HCEC 1CT (cell line): ENCODE results near the gene NOS1.

Source experiments
- DNase-seq: peaks from one replicate; pipeline ENCODE4 v3.0.0-alpha.2; 2017

Gene NOS1

GRCh38 chr12:117329756-117330155 is 31.7 kb downstream of the NOS1 start:
- no peak for DNase-seq

- DNase-seq = no peak
Observed at GRCh38 chr12:117328556-117329100, 32.8 kb downstream of the NOS1 start.

GRCh38 chr12:117322428-117322827 is 39.0 kb downstream of the NOS1 start:
- no peak for DNase-seq

- no peak for DNase-seq
Observed at GRCh38 chr12:117321572-117321971, 39.9 kb downstream of the NOS1 start.

- no peak for DNase-seq
Observed at GRCh38 chr12:117318591-117318990, 42.8 kb downstream of the NOS1 start.

GRCh38 chr12:117316336-117316735 is 45.1 kb downstream of the NOS1 start:
- no peak for DNase-seq

- no peak for DNase-seq
Observed at GRCh38 chr12:117313926-117314325, 47.5 kb downstream of the NOS1 start.

- no peak for DNase-seq
Observed at GRCh38 chr12:117312770-117313169, 48.7 kb downstream of the NOS1 start.

GRCh38 chr12:117309276-117309925 is 52.0 kb downstream of the NOS1 start:
- no peak for DNase-seq

GRCh38 chr12:117300174-117300573 is 61.3 kb downstream of the NOS1 start:
- DNase-seq = no peak

- no peak for DNase-seq
Observed at GRCh38 chr12:117298648-117299225, 62.7 kb downstream of the NOS1 start.

GRCh38 chr12:117298191-117298590 is 63.2 kb downstream of the NOS1 start:
- no peak for DNase-seq

GRCh38 chr12:117294189-117294603 is 67.2 kb downstream of the NOS1 start:
- no peak for DNase-seq

GRCh38 chr12:117293510-117293909 is 67.9 kb downstream of the NOS1 start:
- no peak for DNase-seq

GRCh38 chr12:117292688-117293087 is 68.7 kb downstream of the NOS1 start:
- DNase-seq = no peak

GRCh38 chr12:117284140-117284539 is 77.3 kb downstream of the NOS1 start:
- DNase-seq = no peak

GRCh38 chr12:117282490-117282889 is 78.9 kb downstream of the NOS1 start:
- no peak for DNase-seq

- no peak for DNase-seq
Observed at GRCh38 chr12:117280019-117280680, 81.3 kb downstream of the NOS1 start.

- DNase-seq = no peak
Observed at GRCh38 chr12:117279606-117280005, 81.8 kb downstream of the NOS1 start.

- DNase-seq = no peak
Observed at GRCh38 chr12:117277875-117278274, 83.6 kb downstream of the NOS1 start.

GRCh38 chr12:117273091-117273490 is 88.3 kb downstream of the NOS1 start:
- no peak for DNase-seq

- DNase-seq = no peak
Observed at GRCh38 chr12:117272690-117273089, 88.7 kb downstream of the NOS1 start.

- no peak for DNase-seq
Observed at GRCh38 chr12:117262749-117263148, 98.7 kb downstream of the NOS1 start.

- DNase-seq = peak; percentile 40
Observed at GRCh38 chr12:117261247-117261646, 100.2 kb downstream of the NOS1 start.
